Activated naive CD4-positive, alpha-beta T cell treated with anti-CD3 and anti-CD28 coated beads for 36 hours (primary cell): ENCODE measurements around the gene C13orf46. TPM values are rescaled to one million over a fixed set of nuclear protein-coding genes. Genes with fewer than 3 reads are reported as not detected.

Experiments used
- total RNA-seq, 2 experiments: library from RNA; stranded (reverse); gene quantifications; one replicate each; pipeline ENCODE4 v1.2.3, GENCODE V29; 2021

The C13orf46 gene
- total RNA-seq, 2 experiments from 2014 or later: 1.7 to 1.8 TPM

Other genes starting within 250 kb of the C13orf46 start
- 1 to 10 TPM; 1.1 TPM for gene TMEM255B, start 214.8 kb downstream of the C13orf46 start, total RNA-seq
- gene GAS6, start 110.0 kb downstream of the C13orf46 start, total RNA-seq: 1 to 10 TPM; 1.7 to 3.2 TPM
- gene RASA3, start 158.5 kb upstream of the C13orf46 start, total RNA-seq: 10 to 100 TPM; 48.3 to 48.8 TPM
- under 1 TPM in 1 of 2 experiments, not detected in 1; 0.17 TPM for gene CFAP97D2, start 205.2 kb upstream of the C13orf46 start, total RNA-seq